ENCODE data around the gene XRCC5.

DNA sequence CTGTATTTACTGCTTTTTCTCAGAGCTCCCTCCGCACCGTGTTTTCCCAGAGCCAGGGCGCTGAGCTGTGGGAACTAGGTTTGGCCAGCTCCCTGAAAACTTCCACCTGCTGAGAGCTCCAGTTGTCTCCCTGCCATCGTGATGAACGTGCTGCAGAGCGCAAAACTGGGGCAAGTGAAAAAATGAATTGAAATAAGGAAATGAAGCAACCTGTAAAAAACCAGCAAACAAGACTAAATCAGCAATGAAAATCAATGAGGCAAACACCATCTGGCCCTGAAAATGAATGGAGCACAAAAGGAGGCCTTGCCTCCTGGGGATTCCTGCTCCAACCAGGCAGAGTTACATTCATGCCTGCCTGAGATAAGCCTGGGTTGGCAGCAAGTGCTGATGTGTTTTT lies 133.2 kb downstream of the XRCC5 start:
- TF ChIP-seq, protein P1, sequence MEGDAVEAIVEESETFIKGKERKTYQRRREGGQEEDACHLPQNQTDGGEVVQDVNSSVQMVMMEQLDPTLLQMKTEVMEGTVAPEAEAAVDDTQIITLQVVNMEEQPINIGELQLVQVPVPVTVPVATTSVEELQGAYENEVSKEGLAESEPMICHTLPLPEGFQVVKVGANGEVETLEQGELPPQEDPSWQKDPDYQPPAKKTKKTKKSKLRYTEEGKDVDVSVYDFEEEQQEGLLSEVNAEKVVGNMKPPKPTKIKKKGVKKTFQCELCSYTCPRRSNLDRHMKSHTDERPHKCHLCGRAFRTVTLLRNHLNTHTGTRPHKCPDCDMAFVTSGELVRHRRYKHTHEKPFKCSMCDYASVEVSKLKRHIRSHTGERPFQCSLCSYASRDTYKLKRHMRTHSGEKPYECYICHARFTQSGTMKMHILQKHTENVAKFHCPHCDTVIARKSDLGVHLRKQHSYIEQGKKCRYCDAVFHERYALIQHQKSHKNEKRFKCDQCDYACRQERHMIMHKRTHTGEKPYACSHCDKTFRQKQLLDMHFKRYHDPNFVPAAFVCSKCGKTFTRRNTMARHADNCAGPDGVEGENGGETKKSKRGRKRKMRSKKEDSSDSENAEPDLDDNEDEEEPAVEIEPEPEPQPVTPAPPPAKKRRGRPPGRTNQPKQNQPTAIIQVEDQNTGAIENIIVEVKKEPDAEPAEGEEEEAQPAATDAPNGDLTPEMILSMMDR (IDR thresholded peaks at IDR 0.05) = no peak
- no peak for TF ChIP-seq EZH2 (IDR thresholded peaks at IDR 0.05; ENCODE audit: borderline replicate concordance, insufficient read depth, low read depth, low read length, poor library complexity, severe bottlenecking)
